ENCODE data around the gene PRKACB. TPM values are rescaled to one million over a fixed set of nuclear protein-coding genes. Genes with fewer than 3 reads are reported as not detected.

Gene PRKACB
- total RNA-seq, 1 experiment from 2014 or later: 135 TPM

- H3K4me2 ChIP-seq (ENCODE audit: low read length): peak overlapping the region; percentile 57
- CTCF ChIA-PET: no interaction called here
- H3K4me1 ChIP-seq (ENCODE audit: control insufficient read depth in 1 of 2, insufficient read depth in 2 of 2, low read length in 2 of 2): peaks cover 46 to 48% of the 10 kb centered on the region in 2 experiments
- H3K9me3 ChIP-seq (ENCODE audit: control insufficient read depth in 1 of 2, insufficient read depth in 1 of 2, low read depth in 1 of 2, low read length in 2 of 2): no peaks in the 10 kb centered on the region
- peak overlapping the region; percentile 89 for H3K27ac ChIP-seq (ENCODE audit: low read depth, low read length)
- peak overlapping the region in 1 of 2 experiments; percentile 2; a peak in 1 of 4 replicates for H3K4me3 ChIP-seq (replicated peaks in 1 of 2; ENCODE audit: low read depth in 1 of 2, low read length in 2 of 2)
- intact Hi-C loops (cut with micrococcal nuclease): no loop called here
- H3K79me2 ChIP-seq (ENCODE audit: insufficient read depth, low read length): no peaks in the 10 kb centered on the region
- no peaks in the 10 kb centered on the region for H3K9me2 ChIP-seq (ENCODE audit: insufficient read depth)
- H2AFZ ChIP-seq (ENCODE audit: low read depth, low read length, poor library complexity, severe bottlenecking): peak overlapping the region; percentile 89
- no peaks in the 10 kb centered on the region for H3K36me3 ChIP-seq (ENCODE audit: control insufficient read depth in 1 of 2, insufficient read depth in 2 of 2, low read length in 2 of 2)
- H3K9ac ChIP-seq (ENCODE audit: low read length): peak overlapping the region; percentile 35
- no peaks in the 10 kb centered on the region for H4K20me1 ChIP-seq (ENCODE audit: insufficient read depth)
- no peak for DNase-seq (ENCODE audit: low read depth, low spot score)
- no peaks in the 10 kb centered on the region for H3K27me3 ChIP-seq (ENCODE audit: insufficient read depth, low read length)
- POLR2A ChIA-PET: interaction anchor here (0.7 kb wide), 1 partner anchor 162 kb away, joined by 3 read pairs; no protein-coding TSS in a partner anchor
- ATAC-seq: peak; percentile 60
- no TSS peak for BruUV-seq (replicated peaks)
- RAD21 ChIA-PET (ENCODE audit: low non-redundant PET in 1 of 2, low total read pairs in 2 of 2, uncharacterized antibody in 2 of 2, unreplicated experiment in 2 of 2): no interaction called here
- no peak for TF ChIP-seq CTCF (IDR thresholded peaks at IDR 0.05 in 2 of 3, conservative IDR thresholded peaks at IDR 0.05 in 1 of 3; ENCODE audit: borderline replicate concordance in 1 of 3, insufficient read depth in 1 of 3, low read depth in 2 of 3, low read length in 2 of 3)
- TF ChIP-seq EZH2 (IDR thresholded peaks at IDR 0.05): no peak
- TF ChIP-seq FOSL1 (IDR thresholded peaks at IDR 0.05; ENCODE audit: low read depth): 0 out of 2 replicates have a peak, but pooled peaks have one; percentile 19
- no peak for TF ChIP-seq ZNF274 (IDR thresholded peaks at IDR 0.05; ENCODE audit: low read depth, low read length)
- TF ChIP-seq MAX (IDR thresholded peaks at IDR 0.05): 0 out of 2 replicates have a peak, but pooled peaks have one; percentile 11
- no peak for TF ChIP-seq POLR2A (IDR thresholded peaks at IDR 0.05; ENCODE audit: borderline replicate concordance, extremely low read depth, insufficient read depth, insufficient read length)
- no peak for TF ChIP-seq REST (IDR thresholded peaks at IDR 0.05; ENCODE audit: low read depth)
- TF ChIP-seq CEBPB (IDR thresholded peaks at IDR 0.05; ENCODE audit: low read depth): 0 out of 2 replicates have a peak, but pooled peaks have one; percentile 42
- TF ChIP-seq ZFX (IDR thresholded peaks at IDR 0.05): no peak
- no peak for TF ChIP-seq EGR1 (IDR thresholded peaks at IDR 0.05; ENCODE audit: low read depth)
- no peak for TF ChIP-seq ATF3 (IDR thresholded peaks at IDR 0.05)
- no peak for TF ChIP-seq SIN3A (IDR thresholded peaks at IDR 0.05; ENCODE audit: low read depth)
- TF ChIP-seq POLR2AphosphoS5 (IDR thresholded peaks at IDR 0.05; ENCODE audit: low read depth, low read length): peak; percentile 35; the same call in 1 of the 2 replicates
- peak; percentile 47 for TF ChIP-seq SP1 (IDR thresholded peaks at IDR 0.05; ENCODE audit: low read depth)
- peak; percentile 41; the same call in 1 of the 2 replicates for TF ChIP-seq SRF (IDR thresholded peaks at IDR 0.05; ENCODE audit: low read depth)
- TF ChIP-seq JUND (IDR thresholded peaks at IDR 0.05): peak; percentile 28
- no peak; the same call in 1 of the 2 replicates for TF ChIP-seq ELF1 (IDR thresholded peaks at IDR 0.05; ENCODE audit: borderline replicate concordance, low read depth)
- no peak for TF ChIP-seq RAD21 (IDR thresholded peaks at IDR 0.05; ENCODE audit: low read depth)
- peak; percentile 96 for TF ChIP-seq TCF7L2 (IDR thresholded peaks at IDR 0.05; ENCODE audit: borderline replicate concordance, extremely low read depth, insufficient read depth, insufficient read length)
- no peak; the same call in none of the 2 replicates for TF ChIP-seq CBX3 (IDR thresholded peaks at IDR 0.05; ENCODE audit: low read depth)
- no peak for TF ChIP-seq EZH2phosphoT487 (IDR thresholded peaks at IDR 0.05; ENCODE audit: borderline replicate concordance)
- no peak for TF ChIP-seq YY1 (IDR thresholded peaks at IDR 0.05; ENCODE audit: extremely low read depth, insufficient replicate concordance, low read depth, low read length)
Observed at GRCh38 chr1:84271441-84272151, 127.5 kb downstream of the PRKACB start.

All from HCT116 (cell line).